Measurements from ENCODE around the gene GMCL1.
"Not testable (repeated sequence)": the region's sequence is repeated elsewhere in the genome, so short reads cannot be mapped to it uniquely, and the experiment has no call there.

The GMCL1 gene

DNA sequence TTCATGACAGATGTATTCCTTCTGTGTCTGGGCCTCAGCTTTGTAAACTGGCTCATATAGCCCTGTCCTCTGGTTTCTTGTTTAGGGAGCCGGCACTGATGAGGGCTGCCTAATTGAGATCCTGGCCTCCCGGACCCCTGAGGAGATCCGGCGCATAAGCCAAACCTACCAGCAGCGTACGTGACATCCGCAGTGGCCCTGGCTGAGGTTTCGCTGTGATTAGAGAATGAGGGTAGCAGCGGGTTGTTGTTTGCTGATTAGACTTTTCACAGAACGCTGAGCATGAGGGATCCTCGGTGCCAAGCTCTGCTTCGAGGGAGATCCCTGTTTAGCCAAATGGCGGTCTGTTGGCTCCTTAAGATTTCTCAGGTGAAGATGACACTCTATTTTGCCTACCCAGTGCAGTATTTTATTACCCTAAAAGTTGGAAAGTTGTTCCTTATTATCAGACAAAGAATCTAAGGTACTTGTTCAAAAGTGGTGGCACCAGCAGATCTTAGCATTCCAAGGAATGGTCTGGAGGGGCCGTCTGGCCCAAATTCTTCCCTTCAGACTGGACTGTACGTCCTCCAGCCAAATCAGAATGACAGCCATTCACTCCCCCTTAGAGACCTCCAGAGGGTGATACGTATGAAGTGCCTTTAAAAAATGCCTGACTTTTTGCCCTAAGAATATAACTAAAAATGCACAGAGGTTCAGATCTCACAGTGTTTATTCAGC lies 21.5 kb upstream of the GMCL1 start:
- DNase-seq, result no peak

DNA sequence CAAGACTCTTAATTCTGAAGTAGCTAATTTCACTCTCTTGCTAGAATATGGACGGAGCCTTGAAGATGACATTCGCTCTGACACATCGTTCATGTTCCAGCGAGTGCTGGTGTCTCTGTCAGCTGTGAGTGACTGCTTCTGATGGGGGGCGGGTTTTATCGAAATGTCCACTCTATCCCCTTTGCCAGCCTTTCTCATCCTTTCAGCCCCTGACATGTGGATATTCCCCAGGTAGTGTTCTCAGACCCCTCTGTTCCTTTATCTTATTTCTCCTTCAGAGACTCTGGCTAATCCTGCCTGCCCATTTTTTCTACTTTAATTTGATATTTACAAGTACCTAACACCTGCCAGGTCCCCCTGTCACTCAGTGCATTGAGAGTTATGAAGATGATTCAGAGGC lies 18.9 kb upstream of the GMCL1 start:
- DNase-seq, result no peak

DNA sequence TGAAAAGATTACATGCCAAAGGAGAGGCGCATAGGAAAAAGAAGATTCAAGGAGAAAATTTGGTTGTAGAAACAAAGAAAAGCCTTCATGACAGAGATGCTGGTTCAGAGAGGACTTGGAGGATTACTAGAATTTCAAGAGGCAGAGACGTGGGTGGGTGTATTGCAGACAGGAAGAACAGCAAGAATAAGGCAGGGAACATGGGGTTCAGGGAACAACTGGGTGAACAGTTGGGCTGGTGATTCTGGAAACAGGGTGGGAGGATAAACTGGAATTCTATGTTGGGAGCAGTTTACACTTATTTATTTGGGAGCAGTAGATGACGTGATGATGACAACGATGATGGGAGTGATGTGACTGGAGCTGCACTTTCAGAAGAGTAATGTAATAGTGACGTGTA lies 18.4 kb upstream of the GMCL1 start:
- no peak for DNase-seq

DNA sequence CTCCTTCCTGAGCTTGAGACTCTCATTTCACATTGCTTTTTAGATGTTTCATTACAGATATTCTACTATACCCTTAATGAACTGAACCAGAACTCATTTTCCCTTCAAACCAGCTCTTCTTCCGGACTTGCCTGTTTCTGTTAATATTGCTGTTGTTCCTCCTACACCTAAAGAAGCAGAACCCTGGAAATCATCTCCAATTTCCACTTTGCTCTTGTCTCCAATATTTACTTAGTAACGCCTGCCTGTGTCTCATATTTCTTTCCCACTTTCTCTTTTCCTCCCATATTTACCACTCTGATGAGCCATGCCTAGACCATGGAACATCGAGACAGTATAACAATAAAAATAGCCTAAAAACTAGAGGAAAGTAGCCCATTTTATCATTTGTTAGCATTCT lies 17.9 kb upstream of the GMCL1 start:
- DNase-seq, result no peak

DNA sequence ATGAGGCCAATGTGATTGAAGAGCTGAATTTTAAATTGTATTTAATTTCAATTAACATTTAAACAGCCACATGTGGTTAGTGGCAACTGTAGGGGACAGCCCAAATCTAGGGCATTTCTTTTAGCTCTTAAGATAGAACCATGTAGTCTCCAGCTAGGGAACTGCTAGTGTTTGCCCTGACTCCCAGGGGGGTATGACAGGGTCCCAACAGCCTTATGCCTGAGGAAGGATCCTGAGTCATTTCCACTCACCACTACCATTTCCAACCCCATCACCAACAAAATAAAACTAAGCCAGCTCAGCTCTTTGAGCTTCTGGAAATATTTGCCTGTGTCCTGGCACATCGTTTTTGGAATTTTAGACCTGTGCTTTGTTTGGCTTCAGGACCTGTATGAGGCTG lies 13.7 kb upstream of the GMCL1 start:
- no peak for DNase-seq

DNA sequence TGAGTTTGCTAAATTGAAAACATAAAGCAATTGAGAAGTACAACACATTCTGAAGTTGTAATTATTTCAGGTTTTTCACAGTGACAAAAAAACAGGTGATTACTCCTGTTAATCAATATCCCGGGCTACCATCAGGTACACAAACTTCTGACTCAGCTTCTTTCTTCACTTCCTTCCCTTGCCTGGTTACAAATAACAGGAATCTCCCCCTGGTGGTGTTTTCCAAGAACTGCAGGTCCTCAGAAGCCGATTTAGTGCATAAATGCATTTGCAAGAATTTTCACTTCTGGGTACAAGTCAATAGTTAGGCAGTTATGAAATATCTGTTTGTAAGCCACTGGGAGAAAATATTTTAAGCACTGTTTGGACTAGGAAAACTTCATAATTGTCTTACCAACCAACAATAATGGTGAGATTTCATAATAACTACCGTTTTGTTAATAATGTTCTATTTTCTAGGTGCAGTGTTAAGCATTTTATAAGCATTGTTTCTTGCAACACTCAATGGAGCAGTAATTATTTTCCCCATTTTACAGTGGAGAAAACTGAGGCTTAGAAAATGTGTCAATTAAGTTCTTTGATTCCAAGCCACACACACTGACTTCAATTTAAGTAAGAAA lies 12.4 kb upstream of the GMCL1 start:
- peak; percentile 7 to 86 (median 71) for DNase-seq

DNA sequence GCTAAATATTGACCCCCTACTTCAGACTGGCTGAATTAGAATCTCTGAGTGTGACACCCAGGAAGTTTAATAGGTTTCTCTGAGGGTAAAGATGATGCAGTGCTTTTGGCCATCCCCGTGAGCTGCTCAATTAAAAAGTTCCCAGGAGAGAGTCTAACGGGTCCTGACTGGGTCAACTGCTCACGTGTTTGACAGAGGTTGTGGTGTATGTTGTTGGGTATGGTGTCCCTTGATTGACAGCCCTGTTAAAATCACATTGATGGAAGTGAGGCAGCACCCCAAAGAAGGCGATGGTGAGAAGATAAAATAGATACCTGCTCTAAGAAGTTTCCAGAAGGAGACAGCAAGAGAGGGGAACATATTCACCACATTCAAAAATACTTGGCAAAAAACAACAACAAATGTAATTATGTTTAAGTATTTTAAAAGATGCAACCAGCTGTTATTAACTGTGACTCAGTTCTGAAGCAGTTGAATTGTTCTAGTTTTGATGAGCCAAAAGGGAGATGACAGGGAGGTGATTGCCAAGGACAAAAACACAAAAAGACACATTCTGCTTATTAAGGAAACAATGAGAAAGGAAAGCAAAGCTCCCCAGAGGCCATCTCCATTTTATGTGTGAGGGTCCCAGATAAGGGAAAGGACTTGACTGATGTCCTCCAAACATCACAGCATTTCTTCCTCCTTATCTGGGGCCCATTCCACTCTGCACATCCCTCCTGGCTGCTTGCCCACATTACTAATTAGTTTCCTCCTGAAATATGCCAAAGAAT lies 11.5 kb upstream of the GMCL1 start:
- no peak for DNase-seq

DNA sequence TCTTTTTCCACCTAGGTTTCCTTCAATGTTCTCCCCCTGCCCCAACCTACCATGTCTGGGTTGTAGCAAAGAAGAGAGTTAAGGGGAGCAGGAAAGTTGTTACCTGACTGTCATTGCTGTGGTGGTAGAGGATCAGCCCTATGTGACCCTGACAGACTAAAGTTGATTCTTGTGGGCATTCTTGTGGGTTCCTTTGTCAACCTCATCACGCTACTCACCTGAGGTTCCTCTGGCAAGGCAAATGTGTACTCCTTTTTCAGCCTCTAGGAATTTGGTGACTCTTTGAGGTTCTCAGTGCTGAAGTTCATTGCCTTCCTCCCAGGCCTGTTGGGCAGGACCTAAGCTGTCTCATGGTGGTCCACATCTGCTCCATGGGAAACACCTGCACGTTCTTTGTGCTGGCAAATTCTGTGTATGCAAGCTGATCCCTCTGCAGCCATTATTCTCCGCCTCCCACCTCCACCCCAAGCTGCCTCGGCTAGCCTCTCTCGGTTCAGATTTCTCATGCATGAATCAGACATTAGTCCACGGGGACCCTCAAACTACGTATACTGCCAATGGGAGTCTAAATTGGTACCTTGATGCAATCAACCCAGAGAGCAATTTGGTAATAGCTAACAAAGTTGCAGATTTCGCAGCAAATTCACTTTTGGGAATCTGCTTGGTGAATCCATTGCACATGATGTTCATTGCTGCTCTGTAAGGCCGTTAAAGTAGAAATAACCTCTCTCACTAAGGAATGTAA lies 1.5 kb upstream of the GMCL1 start:
- no peak for DNase-seq

DNA sequence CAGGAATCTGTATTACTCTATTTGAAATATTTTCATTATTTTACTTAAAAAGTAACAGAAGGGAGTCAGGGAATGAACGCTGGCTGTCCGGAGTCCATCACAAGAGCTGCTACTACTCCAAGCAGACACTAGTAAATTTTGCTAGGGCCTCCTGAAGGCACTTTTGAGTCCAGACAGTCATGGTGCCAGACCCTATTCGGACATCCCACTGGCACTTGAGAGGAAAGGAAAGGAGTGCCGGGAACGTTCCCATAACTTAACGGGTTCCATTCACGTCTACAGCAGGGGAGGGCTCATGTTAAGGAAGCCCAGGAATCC lies 563 bp upstream of the GMCL1 start:
- DNase-seq, result no peak

DNA sequence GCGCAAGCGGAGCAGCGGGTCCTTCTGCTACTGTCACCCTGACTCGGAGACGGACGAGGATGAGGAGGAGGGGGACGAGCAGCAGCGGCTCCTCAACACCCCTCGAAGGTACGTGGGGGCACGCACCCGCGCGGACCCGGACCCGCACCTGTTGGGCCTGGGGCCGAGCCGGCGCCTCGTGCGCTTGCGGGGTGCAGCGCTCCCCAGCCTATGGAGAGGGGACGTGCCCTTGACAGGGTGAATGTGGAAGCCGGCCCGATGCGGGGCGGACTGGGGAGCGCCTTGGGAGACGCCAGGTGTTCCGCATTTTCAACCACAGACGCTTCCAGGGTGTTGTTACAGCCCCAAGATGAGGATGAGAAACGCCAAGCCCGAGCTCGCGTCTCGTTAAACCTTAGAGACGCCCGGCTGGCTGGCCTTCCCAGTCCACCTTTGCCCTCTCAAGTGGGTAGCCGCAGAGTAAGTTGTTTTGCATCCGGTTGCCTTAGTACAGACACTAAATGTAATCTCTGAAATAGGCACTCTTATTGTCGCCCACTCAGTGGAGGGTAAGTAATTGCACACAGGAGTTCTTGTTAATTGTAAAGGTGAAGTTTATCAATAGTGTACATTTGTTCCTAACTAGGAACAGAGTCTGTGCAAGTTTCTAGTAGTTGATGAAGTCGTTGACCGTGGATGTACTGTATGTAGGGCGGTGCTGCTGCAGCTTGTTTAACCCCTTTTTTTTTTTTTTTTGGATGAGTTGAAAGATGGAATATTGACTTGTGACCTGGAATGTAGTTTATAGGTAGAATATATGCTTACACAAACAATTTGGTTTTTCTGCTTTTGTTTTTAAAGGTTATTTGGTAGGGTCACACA lies 815 bp downstream of the GMCL1 start:
- peak; percentile 30 to 76 (median 47) for DNase-seq

DNA sequence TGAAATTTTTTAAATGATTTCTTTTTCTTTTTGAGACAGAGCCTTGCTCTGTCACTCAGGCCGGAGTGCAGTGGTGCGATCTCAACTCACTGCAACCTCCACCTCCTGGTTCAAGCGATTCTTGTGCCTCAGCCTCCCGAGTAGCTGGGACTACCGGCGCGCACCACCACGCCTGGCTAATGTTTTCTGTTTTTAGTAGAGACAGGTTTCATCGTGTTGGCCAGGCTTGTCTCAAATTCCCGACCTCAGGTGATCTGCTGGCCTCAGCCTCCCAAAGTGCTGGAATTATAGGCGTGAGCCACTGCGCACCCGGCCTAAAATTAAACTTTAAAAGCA lies 1.4 kb downstream of the GMCL1 start:
- not testable (repeated sequence) for DNase-seq

DNA sequence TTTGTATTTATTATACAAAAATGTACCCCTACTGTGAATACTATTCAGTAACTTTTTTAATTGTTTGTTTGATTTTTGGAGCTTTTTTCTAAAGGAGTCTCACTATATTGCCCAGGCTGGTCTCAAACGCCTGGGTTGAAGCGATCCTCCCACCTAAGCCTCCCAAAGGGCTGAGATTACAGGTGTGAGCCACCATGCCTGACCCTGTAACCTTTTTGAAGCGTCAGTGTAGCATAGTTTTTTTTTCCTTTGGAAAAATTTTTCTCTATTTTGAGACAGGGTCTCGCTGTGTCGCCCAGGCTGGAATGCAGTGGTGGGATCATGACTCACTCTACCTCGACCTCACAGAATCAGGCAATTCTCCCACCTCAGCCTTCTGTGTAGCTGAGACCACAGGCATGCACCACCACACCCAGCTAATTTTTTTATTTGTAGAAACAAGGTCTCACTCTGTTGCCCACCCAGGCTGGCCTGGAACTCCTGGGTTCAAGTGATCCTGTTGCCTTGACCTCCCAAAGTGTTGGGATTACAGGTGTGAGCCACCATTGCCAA lies 2.0 kb downstream of the GMCL1 start:
- no peak for DNase-seq

DNA sequence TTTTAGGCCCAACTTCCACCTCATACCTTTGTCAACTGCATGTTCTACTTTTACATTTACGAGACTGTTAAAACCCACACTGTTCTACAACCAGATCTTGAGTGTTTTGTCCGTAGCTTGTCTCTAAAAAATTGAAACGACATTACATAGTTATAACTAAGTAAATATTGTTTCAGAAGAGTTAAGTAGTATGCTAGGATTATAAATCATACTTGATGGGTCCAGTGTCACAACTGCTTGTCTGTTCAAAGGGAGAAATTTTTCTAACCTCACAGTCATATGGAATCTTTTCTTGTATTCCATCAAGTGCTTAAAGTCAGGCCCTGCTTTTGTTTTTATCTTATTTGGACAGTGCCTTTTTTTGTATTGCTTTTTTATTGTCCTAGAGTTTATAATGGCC lies 4.3 kb downstream of the GMCL1 start:
- DNase-seq, result no peak

DNA sequence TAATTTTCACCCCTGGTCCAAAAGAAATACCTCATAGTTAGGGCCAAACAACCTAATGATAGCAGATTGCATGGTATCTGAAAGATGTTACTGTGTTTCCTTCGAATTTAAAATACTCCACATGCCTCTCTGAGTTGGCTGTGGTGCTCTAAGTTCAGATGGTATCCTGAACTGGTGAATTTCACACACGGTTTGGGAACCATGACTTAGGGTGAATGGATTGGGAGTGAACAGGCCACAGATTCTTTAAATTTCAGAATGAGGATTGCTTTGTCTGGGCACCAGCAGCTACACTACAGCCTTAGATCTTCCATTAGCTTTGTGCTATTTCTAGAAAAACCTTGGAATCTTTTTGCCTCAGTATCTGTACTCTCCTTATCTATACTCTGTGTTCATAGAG lies 6.2 kb downstream of the GMCL1 start:
- no peak for DNase-seq

DNA sequence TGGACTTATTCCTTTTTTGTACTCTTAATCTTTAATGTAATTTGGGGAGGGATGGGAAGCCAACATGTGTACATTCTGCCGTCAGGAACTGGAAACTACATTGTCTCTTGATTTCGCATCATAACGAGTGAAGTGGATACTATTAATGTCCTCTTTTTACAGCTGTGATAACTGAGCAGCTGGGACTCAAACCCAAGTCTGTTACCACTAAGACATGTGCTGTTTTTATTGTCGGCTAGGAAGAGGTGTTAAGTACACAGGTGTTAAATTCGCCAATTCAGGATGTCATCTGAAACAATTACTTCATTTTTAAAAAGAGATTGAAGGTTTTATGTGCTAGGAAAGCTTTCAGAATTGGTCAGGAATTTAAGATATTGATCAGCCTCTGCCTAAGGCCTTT lies 6.9 kb downstream of the GMCL1 start:
- DNase-seq, result no peak

DNA sequence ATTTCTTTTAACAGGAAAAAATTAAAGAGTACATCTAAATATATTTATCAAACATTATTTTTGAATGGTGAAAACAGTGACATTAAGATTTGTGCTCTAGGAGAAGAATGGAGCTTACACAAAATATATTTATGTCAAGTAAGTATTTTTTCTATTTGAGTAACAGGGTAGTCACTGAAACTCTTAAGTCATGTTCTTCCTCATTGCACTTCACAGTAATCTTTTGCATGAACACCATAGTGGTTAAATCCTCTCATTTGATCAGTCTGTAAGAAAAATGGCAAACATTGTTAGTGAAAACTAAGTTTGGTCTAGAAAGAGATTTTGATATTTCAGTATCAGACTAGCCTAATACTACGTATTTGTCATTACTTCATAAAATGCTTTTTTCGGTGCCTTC lies 8.1 kb downstream of the GMCL1 start:
- no peak for DNase-seq

DNA sequence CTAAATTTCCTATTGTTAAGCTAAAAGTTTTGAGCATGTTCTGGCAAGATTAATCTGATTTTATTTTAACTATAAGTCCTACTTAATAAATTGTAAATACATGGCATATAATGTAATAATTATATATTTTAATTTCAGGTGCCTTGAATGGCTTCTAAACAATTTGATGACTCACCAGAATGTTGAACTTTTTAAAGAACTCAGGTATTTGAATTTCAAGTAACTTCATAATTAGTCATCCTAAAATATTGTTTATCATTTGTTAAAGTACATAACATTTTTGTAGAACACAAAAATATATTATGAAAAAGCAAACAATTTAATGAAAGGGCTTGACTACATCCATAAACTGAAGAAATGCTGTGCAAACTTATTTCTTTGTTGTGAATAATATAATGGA lies 14.5 kb downstream of the GMCL1 start:
- no peak for DNase-seq

DNA sequence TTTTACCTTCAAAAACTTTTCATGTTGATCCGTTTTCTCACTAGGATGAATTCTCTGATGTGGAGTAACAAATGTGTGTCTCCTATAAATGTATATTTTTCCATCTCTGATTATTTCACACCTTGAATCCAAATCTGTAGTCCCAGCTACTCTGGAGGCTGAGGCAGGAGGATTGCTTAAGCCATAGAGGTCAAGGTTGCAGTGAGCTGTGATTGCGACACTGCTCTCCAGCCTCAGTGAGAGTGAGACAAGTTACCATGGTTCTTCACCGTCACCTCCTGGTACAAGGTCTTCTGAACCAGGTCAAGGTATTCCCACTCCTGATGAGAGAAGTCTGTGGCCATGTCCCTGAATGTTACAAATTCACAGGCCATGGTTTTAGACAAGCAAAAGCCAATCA lies 15.1 kb downstream of the GMCL1 start:
- DNase-seq, result no peak

DNA sequence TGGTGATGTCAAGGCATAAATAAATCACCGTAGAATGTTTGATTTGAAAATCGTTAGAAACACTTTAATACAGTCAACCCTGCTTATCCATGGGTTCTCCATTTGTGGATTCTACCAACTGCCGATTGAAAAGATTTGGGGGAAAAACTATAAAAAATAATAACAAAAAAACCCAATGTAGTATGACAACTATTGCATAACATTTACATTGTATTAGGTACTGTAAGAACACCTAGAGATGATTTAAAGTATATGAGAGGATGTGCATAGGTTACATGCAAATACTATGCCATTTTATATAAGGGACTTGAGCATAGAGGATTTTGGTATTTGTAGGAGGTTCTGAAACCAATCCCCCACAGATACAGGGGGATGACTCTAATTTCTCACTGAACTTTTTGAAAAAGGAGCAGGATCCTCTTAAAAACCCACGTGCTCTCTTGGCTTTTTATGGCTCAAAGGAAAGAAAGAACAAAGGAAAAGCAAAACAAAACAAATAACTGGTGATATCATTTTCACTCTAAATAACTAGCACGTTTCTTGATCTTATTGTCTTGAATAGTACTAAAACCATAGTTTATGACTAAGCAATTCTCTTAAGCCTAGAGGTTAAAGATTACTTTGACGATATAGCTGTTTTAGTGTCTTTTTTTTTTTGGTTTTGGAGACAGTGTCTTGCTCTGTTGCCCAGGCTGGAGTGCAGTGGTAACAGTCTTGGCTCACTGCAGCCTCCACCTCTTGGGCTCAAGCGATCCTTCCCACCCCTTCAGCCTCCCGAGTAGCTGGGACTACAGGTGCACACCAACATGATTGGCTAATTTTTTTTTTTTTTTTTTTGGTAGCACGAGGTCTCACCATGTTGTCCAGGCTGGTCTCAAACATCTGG lies 17.0 kb downstream of the GMCL1 start:
- DNase-seq, result no peak

DNA sequence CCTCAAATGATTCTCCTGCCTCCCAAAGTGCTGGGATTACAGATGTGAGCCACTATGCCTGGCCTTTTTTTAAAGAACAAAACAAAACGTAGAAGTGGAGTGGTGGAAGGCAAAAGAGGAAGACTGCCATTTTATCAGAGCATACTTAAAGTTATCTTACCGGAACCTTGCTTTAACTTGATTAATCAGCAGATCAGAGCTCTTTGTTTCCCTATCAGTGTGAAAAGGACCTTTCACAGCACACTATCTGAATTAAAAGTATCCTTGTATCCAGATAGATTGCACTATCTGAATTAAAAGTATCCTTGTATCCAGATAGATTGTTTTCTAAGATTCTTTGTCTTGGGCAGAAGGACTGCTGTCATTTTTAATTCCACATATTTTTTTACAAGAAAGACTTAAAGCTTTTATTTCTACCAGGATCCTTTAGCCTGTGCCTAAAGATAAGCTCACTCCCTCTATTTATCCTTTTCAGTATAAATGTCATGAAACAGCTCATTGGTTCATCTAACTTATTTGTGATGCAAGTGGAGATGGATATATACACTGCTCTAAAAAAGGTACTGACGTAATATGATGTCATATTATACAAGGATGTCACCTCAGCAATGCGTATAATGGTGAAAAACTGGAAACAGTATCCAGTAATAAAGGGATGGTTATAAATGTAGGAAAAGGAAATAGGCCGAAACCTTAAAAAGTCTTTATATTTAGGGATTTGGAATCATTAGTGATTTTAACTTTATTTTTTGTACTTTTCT lies 17.8 kb downstream of the GMCL1 start:
- DNase-seq, result no peak
